Retinal pigment epithelial cell (primary cell): ENCODE results near the gene PPP2R2B.

ENCODE experiments used
- DNase-seq: peaks from one replicate; pipeline ENCODE4 v3.0.0-alpha.2; 2010; ENCODE audit warnings: low read depth
- H3K4me3 ChIP-seq: 2 replicates; pipeline ENCODE4 v1.5.1; 2011; ENCODE audit warnings: mild to moderate bottlenecking, low read length, control low read depth, moderate library complexity
- CTCF ChIP-seq: conservative IDR thresholded peaks from 2 replicates; pipeline ENCODE4 v1.5.1; 2011; ENCODE audit warnings: low read depth, low read length, control low read depth, inconsistent platforms

Gene PPP2R2B

DNA sequence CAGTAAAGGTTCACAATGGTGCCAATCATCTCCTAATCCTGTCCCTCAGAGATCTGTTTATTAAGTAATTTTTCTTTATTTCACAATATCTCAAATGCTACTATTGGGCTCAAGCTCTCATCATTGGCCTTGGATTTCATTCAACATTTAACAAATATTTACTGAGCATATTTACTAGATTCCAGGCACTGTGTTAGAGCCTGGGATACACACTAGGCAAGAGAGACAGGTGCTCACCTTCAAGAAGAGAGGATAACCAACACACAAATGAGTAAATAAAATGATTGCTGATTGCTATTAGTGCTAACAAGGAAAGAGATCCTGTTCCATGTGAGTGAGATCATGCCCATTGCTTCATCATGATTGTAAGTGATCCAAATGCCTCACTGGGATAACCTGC lies 27.4 kb downstream of the PPP2R2B start:
- no peak for DNase-seq
- TF ChIP-seq CTCF = no peak
- H3K4me3 ChIP-seq = no peak overlapping the region

GRCh38 chr5:146849694-146850303 lies 28.8 kb downstream of the PPP2R2B start:
- no peak for TF ChIP-seq CTCF
- H3K4me3 ChIP-seq = no peak overlapping the region
- no peak for DNase-seq

DNA sequence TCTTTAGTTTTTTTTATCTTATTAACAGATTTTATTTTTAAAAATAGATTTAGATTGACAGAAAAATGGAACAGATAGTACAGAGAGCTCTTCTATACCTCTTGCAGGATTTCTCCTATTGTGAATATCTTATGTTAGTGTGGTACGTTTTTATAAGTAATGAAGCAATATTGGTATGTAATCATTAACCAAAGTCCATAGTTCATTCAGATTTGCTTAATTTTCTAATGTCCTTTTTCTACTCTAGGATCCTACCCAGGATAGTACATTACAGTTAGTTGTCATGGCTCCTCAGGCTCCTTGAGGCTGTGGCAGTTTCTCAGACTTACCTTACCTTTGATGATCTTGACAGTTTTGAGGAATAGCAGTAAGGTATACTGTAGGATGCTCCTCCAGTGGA lies 30.4 kb downstream of the PPP2R2B start:
- H3K4me3 ChIP-seq = no peak overlapping the region
- no peak for TF ChIP-seq CTCF
- DNase-seq = no peak

GRCh38 chr5:146840016-146840415 lies 38.5 kb downstream of the PPP2R2B start:
- DNase-seq = no peak
- no peak for TF ChIP-seq CTCF
- no peak overlapping the region for H3K4me3 ChIP-seq

- H3K4me3 ChIP-seq = no peak overlapping the region
- DNase-seq = no peak
- TF ChIP-seq CTCF = no peak
These were observed 42.2 kb downstream of the PPP2R2B start for GRCh38 chr5:146836226-146836842.

- no peak for TF ChIP-seq CTCF
- no peak overlapping the region for H3K4me3 ChIP-seq
- no peak for DNase-seq
These were observed 45.4 kb downstream of the PPP2R2B start for GRCh38 chr5:146832985-146833732.
